ENCODE results near the gene HELZ.

HELZ gene

GRCh38 chr17:67021196-67021595 lies 223.8 kb downstream of the HELZ start:
- DNase-seq, result no peak

All from NCI-H2081 treated with DMSO at 0.1 percent for 48 hours (cell line).